AG04449 (cell line): ENCODE measurements around the gene HS6ST2.

ENCODE experiments used
- CTCF ChIA-PET: fragments of 350-600 bp; formaldehyde crosslinking; extraction: SDS; loops from one replicate; lab custom pipeline; 2021; ENCODE audit warnings: antibody characterized with exemption; lab: Yijun Ruan, JAX
- POLR2A ChIA-PET: fragments of 400-600, 350-600 bp; formaldehyde crosslinking; extraction: SDS; loops from one replicate; lab custom pipeline; 2020; ENCODE audit warnings: antibody characterized with exemption, inconsistent platforms; lab: Yijun Ruan, JAX
- DNase-seq: peaks from one replicate; pipeline ENCODE4 v3.0.0-alpha.2; 2010; ENCODE audit warnings: low read depth, low spot score
- H3K4me3 ChIP-seq: 2 replicates; pipeline ENCODE4 v1.5.1; 2011; ENCODE audit warnings: low read depth, mild to moderate bottlenecking, control low read depth, low read length
- TF ChIP-seq, protein P1 (sequence below): IDR thresholded peaks from one replicate; pipeline ENCODE4 v1.5.1; 2011; ENCODE audit warnings: mild to moderate bottlenecking, moderate library complexity, low read length, control low read depth, inconsistent platforms; ENCODE audit not compliant: insufficient read depth; ENCODE audit errors: missing control alignments

The HS6ST2 gene

DNA sequence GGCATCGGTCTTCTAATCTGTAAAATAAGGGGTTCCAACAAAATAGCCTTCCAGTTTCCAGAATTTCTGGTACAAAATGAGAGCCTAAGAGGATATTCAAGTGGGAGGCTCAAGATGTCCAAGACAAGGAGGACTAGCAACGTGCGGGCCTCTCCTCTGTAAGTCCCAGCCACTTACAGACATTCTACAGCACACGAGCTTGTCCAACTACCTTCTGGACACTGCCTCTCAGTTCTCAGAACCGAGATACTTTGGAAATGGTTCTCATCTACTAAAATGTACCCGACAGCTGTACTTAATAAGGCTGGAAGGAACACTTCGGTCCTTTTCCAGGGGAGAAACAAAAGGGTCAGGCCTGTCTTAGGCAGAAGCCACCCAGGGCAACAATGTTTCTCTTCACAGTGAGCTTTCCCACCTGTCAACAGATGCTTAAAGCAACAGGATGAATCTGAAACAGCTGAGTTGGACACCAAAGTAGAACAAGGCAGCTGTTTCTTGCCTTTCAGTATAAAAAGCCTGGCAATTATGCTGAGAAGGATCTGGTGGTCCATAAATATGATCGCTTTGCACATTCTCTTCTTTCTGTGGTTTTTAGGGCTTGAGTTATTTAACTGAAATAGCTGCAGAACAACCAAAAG is 127.0 kb downstream of the HS6ST2 start:
- TF ChIP-seq, protein P1, sequence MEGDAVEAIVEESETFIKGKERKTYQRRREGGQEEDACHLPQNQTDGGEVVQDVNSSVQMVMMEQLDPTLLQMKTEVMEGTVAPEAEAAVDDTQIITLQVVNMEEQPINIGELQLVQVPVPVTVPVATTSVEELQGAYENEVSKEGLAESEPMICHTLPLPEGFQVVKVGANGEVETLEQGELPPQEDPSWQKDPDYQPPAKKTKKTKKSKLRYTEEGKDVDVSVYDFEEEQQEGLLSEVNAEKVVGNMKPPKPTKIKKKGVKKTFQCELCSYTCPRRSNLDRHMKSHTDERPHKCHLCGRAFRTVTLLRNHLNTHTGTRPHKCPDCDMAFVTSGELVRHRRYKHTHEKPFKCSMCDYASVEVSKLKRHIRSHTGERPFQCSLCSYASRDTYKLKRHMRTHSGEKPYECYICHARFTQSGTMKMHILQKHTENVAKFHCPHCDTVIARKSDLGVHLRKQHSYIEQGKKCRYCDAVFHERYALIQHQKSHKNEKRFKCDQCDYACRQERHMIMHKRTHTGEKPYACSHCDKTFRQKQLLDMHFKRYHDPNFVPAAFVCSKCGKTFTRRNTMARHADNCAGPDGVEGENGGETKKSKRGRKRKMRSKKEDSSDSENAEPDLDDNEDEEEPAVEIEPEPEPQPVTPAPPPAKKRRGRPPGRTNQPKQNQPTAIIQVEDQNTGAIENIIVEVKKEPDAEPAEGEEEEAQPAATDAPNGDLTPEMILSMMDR = no peak
- POLR2A ChIA-PET = no interaction called here
- no peak overlapping the region for H3K4me3 ChIP-seq
- CTCF ChIA-PET = interaction anchor here (0.9 kb wide), 1 partner anchor 8 kb away, joined by 3 read pairs; no protein-coding TSS in a partner anchor
- no peak for DNase-seq

DNA sequence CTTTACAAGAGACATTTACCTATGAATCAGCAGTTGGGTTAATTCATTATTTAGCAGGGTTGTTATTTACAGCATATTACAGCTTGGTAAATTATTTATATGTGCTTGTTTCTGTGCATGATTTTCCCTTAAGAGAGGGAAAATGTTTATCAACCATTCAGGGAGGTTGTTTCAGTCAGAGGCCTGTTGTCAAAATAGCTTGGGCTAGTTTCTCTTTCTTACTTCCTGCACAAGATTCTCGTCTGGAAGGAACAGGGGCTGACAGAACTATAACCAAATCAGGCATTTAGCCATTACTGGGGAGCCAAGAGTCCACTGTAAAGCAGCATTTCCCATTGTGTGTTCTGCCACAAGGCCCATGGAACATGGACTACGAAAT is 135.8 kb downstream of the HS6ST2 start:
- TF ChIP-seq, protein P1 = no peak

DNA sequence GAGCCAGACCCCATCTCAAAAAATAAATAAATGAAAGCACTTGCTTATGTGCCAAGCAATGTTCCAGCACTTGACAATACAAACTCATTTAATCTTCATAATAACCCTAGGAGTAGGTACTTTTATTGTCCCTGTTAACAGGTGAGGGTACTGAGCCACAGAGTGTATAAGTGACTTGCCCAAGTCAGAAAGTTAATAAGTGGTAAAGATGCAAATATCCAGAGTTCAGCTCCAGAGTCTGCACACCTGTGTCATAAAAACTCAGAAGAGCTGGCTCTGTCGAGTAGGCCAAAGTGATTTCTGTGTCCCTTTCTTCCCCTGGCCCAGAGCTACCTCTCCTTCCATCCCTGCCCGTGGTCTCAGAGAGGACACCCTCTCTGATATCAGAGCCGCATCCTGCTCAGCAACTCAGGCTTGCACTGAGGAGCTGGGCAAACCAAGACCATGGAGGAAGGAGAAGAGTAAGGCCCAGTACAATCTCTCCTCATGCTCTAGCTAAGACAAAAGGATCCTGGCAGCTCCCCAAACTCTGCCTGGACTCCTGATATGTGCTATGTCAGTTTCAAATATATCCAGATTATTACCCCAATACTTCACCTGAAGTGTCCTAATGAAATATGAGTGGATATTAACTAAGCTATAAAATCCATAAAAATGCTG is 136.3 kb downstream of the HS6ST2 start:
- CTCF ChIA-PET = no interaction called here
- TF ChIP-seq, protein P1 = no peak
- no peak overlapping the region for H3K4me3 ChIP-seq
- no peak for DNase-seq
- POLR2A ChIA-PET = no interaction called here

More for the DNA sequence above, 135.8 kb downstream of the HS6ST2 start:
- no peak for DNase-seq
- POLR2A ChIA-PET = no interaction called here
- CTCF ChIA-PET = no interaction called here
- no peak overlapping the region for H3K4me3 ChIP-seq

DNA sequence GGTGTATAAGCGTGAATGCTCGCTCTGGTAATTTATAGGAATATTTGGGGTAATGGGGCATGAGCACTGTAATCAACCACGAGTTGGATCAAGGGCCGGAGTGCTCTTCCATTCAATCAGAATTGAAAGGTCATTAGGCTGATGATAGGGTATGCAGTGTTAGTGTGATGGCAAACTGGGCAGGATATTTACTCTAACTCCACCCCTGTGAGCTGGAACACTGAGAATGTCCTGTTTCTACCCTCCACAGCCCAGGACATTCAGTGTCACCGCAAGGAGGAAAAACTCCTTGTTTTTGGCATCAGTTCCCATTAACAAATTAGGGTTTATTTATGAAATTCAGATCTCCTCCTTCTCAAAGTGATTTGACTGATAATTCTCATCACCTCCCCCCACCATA is 137.8 kb downstream of the HS6ST2 start:
- TF ChIP-seq, protein P1 = no peak
- H3K4me3 ChIP-seq = no peak overlapping the region
- POLR2A ChIA-PET = no interaction called here
- CTCF ChIA-PET = no interaction called here
- no peak for DNase-seq

DNA sequence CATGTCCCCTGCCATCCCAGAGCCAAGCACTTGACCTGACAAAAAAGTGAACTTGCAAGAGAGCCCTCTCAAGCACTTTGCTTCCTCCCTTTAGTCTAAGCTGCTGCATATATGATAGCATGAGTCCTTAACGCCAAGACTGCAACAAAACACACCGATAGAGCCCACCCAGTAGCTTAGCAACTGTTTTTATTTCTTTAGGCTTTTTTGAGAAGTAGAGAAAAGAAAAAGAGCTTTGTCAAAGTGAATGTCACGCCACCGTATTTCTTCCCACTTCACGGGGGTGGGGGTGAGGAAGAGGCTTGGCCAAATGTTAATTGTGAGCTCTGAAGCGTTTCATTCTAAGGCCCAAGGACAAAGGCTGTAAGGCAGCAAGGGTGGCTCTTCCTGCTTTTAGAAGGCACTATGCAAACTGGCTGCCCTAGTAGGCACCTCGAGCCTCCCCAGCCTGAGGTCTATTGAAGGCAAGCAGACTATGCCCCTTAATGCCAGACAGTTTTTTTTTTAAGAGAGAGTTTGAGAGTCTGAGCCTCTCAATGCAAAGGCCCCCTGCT is 138.6 kb downstream of the HS6ST2 start:
- ChIA-PET POLR2A (no interaction called here), CTCF (no interaction called here)
- H3K4me3 ChIP-seq = no peak overlapping the region
- no peak for DNase-seq
- TF ChIP-seq, protein P1 = no peak

DNA sequence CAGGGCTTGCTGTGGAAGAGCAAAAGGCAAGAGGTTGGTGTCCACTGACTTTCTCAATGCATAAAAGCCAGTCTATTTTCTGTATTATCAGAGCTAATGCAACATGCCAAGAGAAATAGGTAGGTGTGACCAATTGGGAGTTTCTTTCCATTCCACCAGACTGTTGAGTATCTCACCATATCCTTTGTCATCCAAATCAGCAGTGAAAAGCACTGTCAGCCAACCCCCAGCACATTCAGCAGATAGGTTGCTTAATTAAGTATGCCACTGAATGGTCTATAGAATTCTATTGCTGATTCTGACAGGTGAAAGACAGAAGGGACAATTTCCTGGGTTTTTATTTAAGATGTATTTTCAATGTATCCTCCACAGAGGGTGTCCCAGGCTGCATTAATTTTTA is 139.8 kb downstream of the HS6ST2 start:
- TF ChIP-seq, protein P1 = no peak
- CTCF ChIA-PET = no interaction called here
- DNase-seq = no peak
- no peak overlapping the region for H3K4me3 ChIP-seq
- POLR2A ChIA-PET = no interaction called here
